Panc1 (cell line): Measurements from ENCODE around the gene SCYL1. TPM values are rescaled to one million over a fixed set of nuclear protein-coding genes. Genes with fewer than 3 reads are reported as not detected.

ENCODE experiments used
- ATAC-seq: fragments of 200-7000 bp; cut with Tn5 transposase; 2 replicates; pipeline ENCODE4 v1.9.1; 2020; ENCODE audit warnings: mild to moderate bottlenecking, moderate library complexity
- BruUV-seq: library from RNA; stranded (reverse); fragments of 400-500 nt; replicated peaks from 2 replicates; lab custom pipeline; 2021; lab: Mats Ljungman, UMichigan
- CTCF ChIA-PET: fragments of 300-600 bp; sonication (Branson Sonifier 250); formaldehyde crosslinking; loops from one replicate; lab custom pipeline; 2022; ENCODE audit warnings: antibody characterized with exemption; lab: Charles Lee
- POLR2A ChIA-PET: fragments of 300-600 bp; sonication (Branson Sonifier 250); formaldehyde crosslinking; loops from one replicate; lab custom pipeline; 2022; ENCODE audit warnings: antibody characterized with exemption; lab: Charles Lee
- DNase-seq: peaks from one replicate; pipeline ENCODE4 v3.0.0-alpha.2; 2010; ENCODE audit warnings: low read depth, low spot score
- H3K27ac ChIP-seq: 2 replicates; pipeline ENCODE4 v1.5.1; 2011; ENCODE audit warnings: mild to moderate bottlenecking, low read length, inconsistent platforms
- H3K27me3 ChIP-seq: fragments of 200-500 bp; sonication (Bioruptor generic); 2 replicates; pipeline ENCODE4 v1.6.0; 2014; ENCODE audit warnings: low read length, inconsistent platforms; ENCODE audit not compliant: control insufficient read depth, insufficient read depth
- H3K36me3 ChIP-seq: fragments of 200-500 bp; sonication (Bioruptor generic); 2 replicates; pipeline ENCODE4 v1.5.1; 2014; ENCODE audit warnings: inconsistent platforms, mild to moderate bottlenecking, low read length, moderate library complexity; ENCODE audit not compliant: control insufficient read depth, insufficient read depth
- H3K4me1 ChIP-seq: 2 replicates; pipeline ENCODE4 v1.5.1; 2011; ENCODE audit warnings: inconsistent platforms, mild to moderate bottlenecking, low read length, moderate library complexity; ENCODE audit not compliant: control insufficient read depth, insufficient read depth
- H3K4me3 ChIP-seq, 2 experiments: 2 replicates each; pipeline ENCODE4 v1.5.1; 2011 to 2012; ENCODE audit warnings: low read depth in 2 of 2, low read length in 2 of 2, mild to moderate bottlenecking in 2 of 2, inconsistent platforms in 1 of 2, moderate library complexity in 1 of 2
- H3K9me3 ChIP-seq: fragments of 200-500 bp; sonication (Bioruptor generic); 2 replicates; pipeline ENCODE4 v1.5.1; 2014; ENCODE audit warnings: low read depth, mild to moderate bottlenecking, inconsistent platforms, low read length, moderate library complexity; ENCODE audit not compliant: control insufficient read depth, insufficient read depth
- POLR2AphosphoS5 ChIP-seq: IDR thresholded peaks from 2 replicates; pipeline ENCODE4 v1.6.1; 2012; ENCODE audit warnings: mild to moderate bottlenecking, low read depth, low read length, moderate library complexity
- SIN3A ChIP-seq: IDR thresholded peaks from 2 replicates; pipeline ENCODE4 v1.6.1; 2012; ENCODE audit warnings: low read depth, mild to moderate bottlenecking, low read length, moderate library complexity, borderline replicate concordance; ENCODE audit not compliant: insufficient read depth
- TCF7L2 ChIP-seq: IDR thresholded peaks from 2 replicates; pipeline ENCODE4 v1.6.1; 2011; ENCODE audit warnings: mild to moderate bottlenecking, low read depth, low read length, inconsistent platforms
- in situ Hi-C: cut with HindIII; loops from 2 replicates; pipeline ENCODE4 v1.10.0; 2016; ENCODE audit warnings: low sequenced_read_pairs, low pct_unique_long_range_greater_than_20kb
- intact Hi-C: fragments of 100-400 bp; cut with micrococcal nuclease; formaldehyde crosslinking; loops from one replicate; pipeline ENCODE4 v1.10.0; 2022; ENCODE audit not compliant: unreplicated experiment
- total RNA-seq: library from RNA; stranded (reverse); gene quantifications from one replicate; pipeline ENCODE4 v1.2.1, GENCODE V29; 2021; ENCODE audit not compliant: unreplicated experiment
- TF ChIP-seq, protein P1 (sequence below): fragments of 450-650 bp; IDR thresholded peaks from 2 replicates; pipeline ENCODE4 v1.5.1; 2017; ENCODE audit warnings: mild to moderate bottlenecking
- TF ChIP-seq, protein P2 (sequence below), 2 experiments: IDR thresholded peaks; 2 replicates each; pipeline ENCODE4 v1.6.1; 2011 to 2012; ENCODE audit warnings: low read depth in 2 of 2, control low read depth in 1 of 2, low read length in 1 of 2, mild to moderate bottlenecking in 1 of 2, moderate library complexity in 1 of 2; ENCODE audit not compliant: insufficient read depth in 1 of 2

SCYL1 gene
- total RNA-seq, 1 experiment from 2014 or later = 117 TPM

DNA sequence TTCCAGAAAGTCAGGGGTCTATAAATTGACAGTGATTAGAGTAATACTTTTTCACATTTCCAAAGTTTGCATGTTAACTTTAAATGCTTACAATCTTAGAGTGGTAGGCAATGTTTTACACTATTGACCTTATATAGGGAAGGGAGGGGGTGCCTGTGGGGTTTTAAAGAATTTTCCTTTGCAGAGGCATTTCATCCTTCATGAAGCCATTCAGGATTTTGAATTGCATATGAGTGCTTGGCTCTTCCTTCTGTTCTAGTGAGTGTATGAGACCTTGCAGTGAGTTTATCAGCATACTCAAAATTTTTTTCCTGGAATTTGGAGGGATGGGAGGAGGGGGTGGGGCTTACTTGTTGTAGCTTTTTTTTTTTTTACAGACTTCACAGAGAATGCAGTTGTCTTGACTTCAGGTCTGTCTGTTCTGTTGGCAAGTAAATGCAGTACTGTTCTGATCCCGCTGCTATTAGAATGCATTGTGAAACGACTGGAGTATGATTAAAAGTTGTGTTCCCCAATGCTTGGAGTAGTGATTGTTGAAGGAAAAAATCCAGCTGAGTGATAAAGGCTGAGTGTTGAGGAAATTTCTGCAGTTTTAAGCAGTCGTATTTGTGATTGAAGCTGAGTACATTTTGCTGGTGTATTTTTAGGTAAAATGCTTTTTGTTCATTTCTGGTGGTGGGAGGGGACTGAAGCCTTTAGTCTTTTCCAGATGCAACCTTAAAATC is 20.8 kb upstream of the SCYL1 start:
- peaks cover 20% of the 10 kb centered on the region for H3K4me1 ChIP-seq
- peak overlapping the region; percentile 100 for H3K27ac ChIP-seq
- ChIA-PET CTCF (no interaction called here), POLR2A (interaction anchor here (0.5 to 15.9 kb wide), 12 partner anchors 6 to 1117 kb away, joined by 3 to 818 read pairs (median 8); partner anchors contain the start of genes MALAT1, NEAT1 and ZNRD2)
- H3K4me3 ChIP-seq = peak overlapping the region; percentile 78 to 99
- no TSS peak for BruUV-seq
- DNase-seq (peak; percentile 74), ATAC-seq (no peak)
- TF ChIP-seq, protein P1, sequence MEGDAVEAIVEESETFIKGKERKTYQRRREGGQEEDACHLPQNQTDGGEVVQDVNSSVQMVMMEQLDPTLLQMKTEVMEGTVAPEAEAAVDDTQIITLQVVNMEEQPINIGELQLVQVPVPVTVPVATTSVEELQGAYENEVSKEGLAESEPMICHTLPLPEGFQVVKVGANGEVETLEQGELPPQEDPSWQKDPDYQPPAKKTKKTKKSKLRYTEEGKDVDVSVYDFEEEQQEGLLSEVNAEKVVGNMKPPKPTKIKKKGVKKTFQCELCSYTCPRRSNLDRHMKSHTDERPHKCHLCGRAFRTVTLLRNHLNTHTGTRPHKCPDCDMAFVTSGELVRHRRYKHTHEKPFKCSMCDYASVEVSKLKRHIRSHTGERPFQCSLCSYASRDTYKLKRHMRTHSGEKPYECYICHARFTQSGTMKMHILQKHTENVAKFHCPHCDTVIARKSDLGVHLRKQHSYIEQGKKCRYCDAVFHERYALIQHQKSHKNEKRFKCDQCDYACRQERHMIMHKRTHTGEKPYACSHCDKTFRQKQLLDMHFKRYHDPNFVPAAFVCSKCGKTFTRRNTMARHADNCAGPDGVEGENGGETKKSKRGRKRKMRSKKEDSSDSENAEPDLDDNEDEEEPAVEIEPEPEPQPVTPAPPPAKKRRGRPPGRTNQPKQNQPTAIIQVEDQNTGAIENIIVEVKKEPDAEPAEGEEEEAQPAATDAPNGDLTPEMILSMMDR = no peak
- 0 out of 2 replicates have a peak, but pooled peaks have one; percentile 21 for TF ChIP-seq TCF7L2
- TF ChIP-seq, protein P2, sequence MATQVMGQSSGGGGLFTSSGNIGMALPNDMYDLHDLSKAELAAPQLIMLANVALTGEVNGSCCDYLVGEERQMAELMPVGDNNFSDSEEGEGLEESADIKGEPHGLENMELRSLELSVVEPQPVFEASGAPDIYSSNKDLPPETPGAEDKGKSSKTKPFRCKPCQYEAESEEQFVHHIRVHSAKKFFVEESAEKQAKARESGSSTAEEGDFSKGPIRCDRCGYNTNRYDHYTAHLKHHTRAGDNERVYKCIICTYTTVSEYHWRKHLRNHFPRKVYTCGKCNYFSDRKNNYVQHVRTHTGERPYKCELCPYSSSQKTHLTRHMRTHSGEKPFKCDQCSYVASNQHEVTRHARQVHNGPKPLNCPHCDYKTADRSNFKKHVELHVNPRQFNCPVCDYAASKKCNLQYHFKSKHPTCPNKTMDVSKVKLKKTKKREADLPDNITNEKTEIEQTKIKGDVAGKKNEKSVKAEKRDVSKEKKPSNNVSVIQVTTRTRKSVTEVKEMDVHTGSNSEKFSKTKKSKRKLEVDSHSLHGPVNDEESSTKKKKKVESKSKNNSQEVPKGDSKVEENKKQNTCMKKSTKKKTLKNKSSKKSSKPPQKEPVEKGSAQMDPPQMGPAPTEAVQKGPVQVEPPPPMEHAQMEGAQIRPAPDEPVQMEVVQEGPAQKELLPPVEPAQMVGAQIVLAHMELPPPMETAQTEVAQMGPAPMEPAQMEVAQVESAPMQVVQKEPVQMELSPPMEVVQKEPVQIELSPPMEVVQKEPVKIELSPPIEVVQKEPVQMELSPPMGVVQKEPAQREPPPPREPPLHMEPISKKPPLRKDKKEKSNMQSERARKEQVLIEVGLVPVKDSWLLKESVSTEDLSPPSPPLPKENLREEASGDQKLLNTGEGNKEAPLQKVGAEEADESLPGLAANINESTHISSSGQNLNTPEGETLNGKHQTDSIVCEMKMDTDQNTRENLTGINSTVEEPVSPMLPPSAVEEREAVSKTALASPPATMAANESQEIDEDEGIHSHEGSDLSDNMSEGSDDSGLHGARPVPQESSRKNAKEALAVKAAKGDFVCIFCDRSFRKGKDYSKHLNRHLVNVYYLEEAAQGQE (IDR thresholded peaks at IDR 0.05; ENCODE audit: insufficient read depth in 1 of 2, low read depth in 2 of 2, low read length in 1 of 2) = peak in 1 of 2 experiments; percentile 39; a peak in 2 of 4 replicates
- peak; percentile 80 for TF ChIP-seq SIN3A
- peak; percentile 74 for TF ChIP-seq POLR2AphosphoS5
- H3K27me3 ChIP-seq = no peaks in the 10 kb centered on the region
- in situ Hi-C loops (no loop called here), intact Hi-C loops (no loop called here)
- H3K36me3 ChIP-seq = peaks cover 70% of the 10 kb centered on the region
- no peaks in the 10 kb centered on the region for H3K9me3 ChIP-seq

DNA sequence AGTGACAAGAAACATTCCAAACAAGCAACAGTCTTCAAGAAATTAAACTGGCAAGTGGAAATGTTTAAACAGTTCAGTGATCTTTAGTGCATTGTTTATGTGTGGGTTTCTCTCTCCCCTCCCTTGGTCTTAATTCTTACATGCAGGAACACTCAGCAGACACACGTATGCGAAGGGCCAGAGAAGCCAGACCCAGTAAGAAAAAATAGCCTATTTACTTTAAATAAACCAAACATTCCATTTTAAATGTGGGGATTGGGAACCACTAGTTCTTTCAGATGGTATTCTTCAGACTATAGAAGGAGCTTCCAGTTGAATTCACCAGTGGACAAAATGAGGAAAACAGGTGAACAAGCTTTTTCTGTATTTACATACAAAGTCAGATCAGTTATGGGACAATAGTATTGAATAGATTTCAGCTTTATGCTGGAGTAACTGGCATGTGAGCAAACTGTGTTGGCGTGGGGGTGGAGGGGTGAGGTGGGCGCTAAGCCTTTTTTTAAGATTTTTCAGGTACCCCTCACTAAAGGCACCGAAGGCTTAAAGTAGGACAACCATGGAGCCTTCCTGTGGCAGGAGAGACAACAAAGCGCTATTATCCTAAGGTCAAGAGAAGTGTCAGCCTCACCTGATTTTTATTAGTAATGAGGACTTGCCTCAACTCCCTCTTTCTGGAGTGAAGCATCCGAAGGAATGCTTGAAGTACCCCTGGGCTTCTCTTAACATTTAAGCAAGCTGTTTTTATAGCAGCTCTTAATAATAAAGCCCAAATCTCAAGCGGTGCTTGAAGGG is 20.0 kb upstream of the SCYL1 start:
- Histone ChIP-seq H3K36me3 (peaks cover 63% of the 10 kb centered on the region), H3K9me3 (no peaks in the 10 kb centered on the region), H3K27ac (peak overlapping the region; percentile 100), H3K4me1 (peaks cover 27% of the 10 kb centered on the region), H3K4me3 (peak overlapping the region; percentile 78 to 99), H3K27me3 (no peaks in the 10 kb centered on the region)
- CTCF ChIA-PET = interaction anchor here (1.3 kb wide), 1 partner anchor 26 kb away, joined by 3 read pairs; no protein-coding TSS in a partner anchor
- in situ Hi-C loops = no loop called here
- POLR2A ChIA-PET = interaction anchor here (0.5 to 15.9 kb wide), 11 partner anchors 7 to 1117 kb away, joined by 4 to 818 read pairs (median 8); partner anchors contain the start of gene MALAT1
- BruUV-seq = TSS peak; percentile 18
- ATAC-seq (no peak), DNase-seq (no peak)
- TF ChIP-seq, protein P2 (IDR thresholded peaks at IDR 0.05; ENCODE audit: insufficient read depth in 1 of 2, low read depth in 2 of 2, low read length in 1 of 2) = peak in 1 of 2 experiments; percentile 8; a peak in 1 of 4 replicates
- TF ChIP-seq, protein P1 = no peak
- TF ChIP-seq SIN3A = 0 out of 2 replicates have a peak, but pooled peaks have one; percentile 51
- TF ChIP-seq POLR2AphosphoS5 = peak; percentile 79
- TF ChIP-seq TCF7L2 = no peak
- intact Hi-C loops = loop anchor here (5.0 kb wide), 2 partner anchors 33 to 48 kb away; no protein-coding TSS in a partner anchor
